Measurements from ENCODE around the gene PROK2.

PROK2 gene

GRCh38 chr3:71786217-71786549 lies 1.2 kb upstream of the PROK2 start:
- no peak for DNase-seq

GRCh38 chr3:71785532-71786216 lies 726 bp upstream of the PROK2 start:
- no peak for DNase-seq

GRCh38 chr3:71784201-71784913 lies 591 bp downstream of the PROK2 start:
- DNase-seq, result peak in 1 of 2 experiments; percentile 9

- no peak for DNase-seq
These were observed 1.8 kb downstream of the PROK2 start for GRCh38 chr3:71783152-71783551.

- DNase-seq, result no peak
These were observed 4.5 kb downstream of the PROK2 start for GRCh38 chr3:71780430-71780829.

- DNase-seq, result no peak
These were observed 5.1 kb downstream of the PROK2 start for GRCh38 chr3:71779674-71780377.

GRCh38 chr3:71778353-71778752 lies 6.6 kb downstream of the PROK2 start:
- DNase-seq, result no peak

- no peak for DNase-seq
These were observed 8.4 kb downstream of the PROK2 start for GRCh38 chr3:71776538-71776937.

- no peak for DNase-seq
These were observed 13.1 kb downstream of the PROK2 start for GRCh38 chr3:71771884-71772283.

- no peak for DNase-seq
These were observed 13.8 kb downstream of the PROK2 start for GRCh38 chr3:71771126-71771525.

- DNase-seq, result no peak
These were observed 21.5 kb downstream of the PROK2 start for GRCh38 chr3:71763426-71763825.

GRCh38 chr3:71760140-71760539 lies 24.8 kb downstream of the PROK2 start:
- no peak for DNase-seq

GRCh38 chr3:71759401-71759800 lies 25.5 kb downstream of the PROK2 start:
- no peak for DNase-seq

GRCh38 chr3:71758091-71758490 lies 26.9 kb downstream of the PROK2 start:
- no peak for DNase-seq

GRCh38 chr3:71754610-71755253 lies 30.2 kb downstream of the PROK2 start:
- DNase-seq, result no peak

- peak; percentile 22 to 32 for DNase-seq
These were observed 31.0 kb downstream of the PROK2 start, which contains the start of gene GPR27 for GRCh38 chr3:71753701-71754609. Gene GPR27, plus strand, starts transcription at chr3:71753855. Its CDS starts 195 bp downstream, at chr3:71754050.

- DNase-seq, result no peak
These were observed 31.9 kb downstream of the PROK2 start for GRCh38 chr3:71752831-71753700.

- no peak for DNase-seq
These were observed 33.3 kb downstream of the PROK2 start for GRCh38 chr3:71751602-71752001.

GRCh38 chr3:71744738-71745137 lies 40.2 kb downstream of the PROK2 start:
- no peak for DNase-seq

- DNase-seq, result no peak
These were observed 42.3 kb downstream of the PROK2 start for GRCh38 chr3:71742621-71743020.

GRCh38 chr3:71734881-71735280 lies 50.1 kb downstream of the PROK2 start:
- DNase-seq, result no peak
